Endodermal cell (in vitro differentiated cells): ENCODE data around the gene PRKCA. TPM values are rescaled to one million over a fixed set of nuclear protein-coding genes. Genes with fewer than 3 reads are reported as not detected.

Experiments used
- DNase-seq: peaks from one replicate; pipeline ENCODE4 v3.0.0-alpha.2; 2017
- H3K27ac ChIP-seq: 2 replicates; pipeline ENCODE4 v1.5.1; 2013; ENCODE audit warnings: mild to moderate bottlenecking, low read depth, low read length, moderate library complexity
- H3K27me3 ChIP-seq: 2 replicates; pipeline ENCODE4 v1.6.1; 2013; ENCODE audit warnings: mild to moderate bottlenecking, low read length, moderate library complexity; ENCODE audit not compliant: insufficient read depth, control insufficient read depth, poor library complexity, severe bottlenecking
- H3K36me3 ChIP-seq: 2 replicates; pipeline ENCODE4 v1.7.0; 2013; ENCODE audit warnings: mild to moderate bottlenecking, low read length, moderate library complexity; ENCODE audit not compliant: control insufficient read depth, insufficient read depth
- H3K4me1 ChIP-seq: one replicate; pipeline ENCODE4 v1.7.0; 2013; ENCODE audit warnings: low read length; ENCODE audit not compliant: control insufficient read depth, insufficient read depth
- H3K4me3 ChIP-seq: 2 replicates; pipeline ENCODE4 v1.5.1; 2013; ENCODE audit warnings: mild to moderate bottlenecking, low read length, moderate library complexity
- H3K9ac ChIP-seq: 2 replicates; pipeline ENCODE4 v1.6.1; 2013; ENCODE audit warnings: mild to moderate bottlenecking, low read length, moderate library complexity; ENCODE audit not compliant: poor library complexity, severe bottlenecking; ENCODE audit errors: extremely low read depth
- H3K9me3 ChIP-seq: 2 replicates; pipeline ENCODE4 v1.6.1; 2013; ENCODE audit warnings: mild to moderate bottlenecking, low read length, moderate library complexity; ENCODE audit not compliant: control insufficient read depth
- H3K27ac Mint-ChIP-seq: 2 replicates; pipeline ENCODE4 v1.8.0; 2020; ENCODE audit warnings: mixed read lengths
- H3K27me3 Mint-ChIP-seq: 2 replicates; pipeline ENCODE4 v1.8.0; 2021; ENCODE audit warnings: mild to moderate bottlenecking, mixed read lengths; ENCODE audit not compliant: insufficient read depth
- H3K36me3 Mint-ChIP-seq: 2 replicates; pipeline ENCODE4 v1.8.0; 2020; ENCODE audit warnings: low read depth, mixed read lengths
- H3K4me1 Mint-ChIP-seq: 2 replicates; pipeline ENCODE4 v1.8.0; 2020; ENCODE audit warnings: mixed read lengths
- H3K4me3 Mint-ChIP-seq: 2 replicates; pipeline ENCODE4 v1.8.0; 2020; ENCODE audit warnings: mild to moderate bottlenecking, moderate library complexity, mixed read lengths
- H3K9me3 Mint-ChIP-seq: 2 replicates; pipeline ENCODE4 v1.8.0; 2020; ENCODE audit warnings: mild to moderate bottlenecking, mixed read lengths
- WGBS, 2 experiments: methylation state at CpG; one replicate each; pipeline versions ENCODE4 v1.1.5 to v1.1.7; 2013; ENCODE audit warnings: missing lambda C conversion rate in 2 of 2, mixed read lengths in 1 of 2; ENCODE audit not compliant: insufficient coverage in 1 of 2, insufficient read length in 1 of 2; 5-methylcytosine and 5-hydroxymethylcytosine counted together
- total RNA-seq, 2 donors: library from RNA; stranded (reverse); fragmentation: NEBNext Ultra II Directional in 1 of 2; extraction: Animal tissue kit (Norgen Biotek cat#: 25700) in 1 of 2; gene quantifications; 2 replicates in 1 of 2; 3 replicates in 1 of 2; pipeline ENCODE4 v1.2.1, GENCODE V29; 2021
- TF ChIP-seq, protein P1 (sequence below): fragments of 200-600 bp; sonication (generic); conservative IDR thresholded peaks from 2 replicates; pipeline ENCODE4 v1.5.0; 2021; ENCODE audit warnings: antibody characterized with exemption, mild to moderate bottlenecking

Gene PRKCA
- total RNA-seq, 2 donors from 2014 or later, result 8.7 to 14.6 TPM

DNA sequence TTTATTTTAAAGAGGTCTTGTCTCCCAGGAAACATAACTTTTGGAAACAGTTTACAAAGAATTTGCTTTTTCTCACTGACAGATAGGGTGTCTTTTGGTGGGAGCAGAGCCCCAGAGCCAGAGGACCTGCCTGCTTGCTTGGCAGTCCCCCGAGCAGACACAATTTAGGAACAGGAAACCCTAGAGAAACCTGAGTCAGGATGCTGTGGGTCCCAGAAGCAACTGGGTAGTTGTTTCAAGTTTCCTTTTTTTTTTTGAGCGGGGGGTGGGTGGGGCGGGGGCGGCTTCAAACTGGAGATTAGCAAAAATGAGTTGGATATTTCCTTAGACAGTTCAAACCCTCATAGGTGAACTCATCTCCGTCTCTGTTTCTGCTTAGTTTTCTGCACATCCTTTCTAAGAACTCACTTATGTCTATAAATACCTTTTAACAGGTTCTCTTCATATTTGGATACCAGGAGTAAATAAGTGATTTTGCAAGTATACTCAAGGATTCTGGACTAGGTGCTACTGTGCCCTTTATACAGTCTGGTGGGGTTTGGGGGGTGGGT, 135.1 kb downstream of the PRKCA start:
- no peaks in the 10 kb centered on the region for H3K27me3 Mint-ChIP-seq
- WGBS, 2 experiments, result 91% methylated on average over 5 of the region's 5 CpGs; no CpG with 5 or more reads in 1 of the 2 experiments
- H3K27me3 ChIP-seq, result no peaks in the 10 kb centered on the region
- DNase-seq, result no peak
- H3K27ac ChIP-seq, result no peak overlapping the region
- no peaks in the 10 kb centered on the region for H3K9me3 ChIP-seq
- no peak overlapping the region for H3K4me3 Mint-ChIP-seq
- H3K9me3 Mint-ChIP-seq, result no peaks in the 10 kb centered on the region
- no peaks in the 10 kb centered on the region for H3K36me3 ChIP-seq
- TF ChIP-seq, protein P1, sequence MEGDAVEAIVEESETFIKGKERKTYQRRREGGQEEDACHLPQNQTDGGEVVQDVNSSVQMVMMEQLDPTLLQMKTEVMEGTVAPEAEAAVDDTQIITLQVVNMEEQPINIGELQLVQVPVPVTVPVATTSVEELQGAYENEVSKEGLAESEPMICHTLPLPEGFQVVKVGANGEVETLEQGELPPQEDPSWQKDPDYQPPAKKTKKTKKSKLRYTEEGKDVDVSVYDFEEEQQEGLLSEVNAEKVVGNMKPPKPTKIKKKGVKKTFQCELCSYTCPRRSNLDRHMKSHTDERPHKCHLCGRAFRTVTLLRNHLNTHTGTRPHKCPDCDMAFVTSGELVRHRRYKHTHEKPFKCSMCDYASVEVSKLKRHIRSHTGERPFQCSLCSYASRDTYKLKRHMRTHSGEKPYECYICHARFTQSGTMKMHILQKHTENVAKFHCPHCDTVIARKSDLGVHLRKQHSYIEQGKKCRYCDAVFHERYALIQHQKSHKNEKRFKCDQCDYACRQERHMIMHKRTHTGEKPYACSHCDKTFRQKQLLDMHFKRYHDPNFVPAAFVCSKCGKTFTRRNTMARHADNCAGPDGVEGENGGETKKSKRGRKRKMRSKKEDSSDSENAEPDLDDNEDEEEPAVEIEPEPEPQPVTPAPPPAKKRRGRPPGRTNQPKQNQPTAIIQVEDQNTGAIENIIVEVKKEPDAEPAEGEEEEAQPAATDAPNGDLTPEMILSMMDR, result no peak
- no peak overlapping the region for H3K9ac ChIP-seq
- no peak overlapping the region for H3K4me3 ChIP-seq
- no peak overlapping the region for H3K27ac Mint-ChIP-seq
- no peaks in the 10 kb centered on the region for H3K4me1 ChIP-seq
- peaks cover 6% of the 10 kb centered on the region for H3K4me1 Mint-ChIP-seq
- H3K36me3 Mint-ChIP-seq, result no peaks in the 10 kb centered on the region

DNA sequence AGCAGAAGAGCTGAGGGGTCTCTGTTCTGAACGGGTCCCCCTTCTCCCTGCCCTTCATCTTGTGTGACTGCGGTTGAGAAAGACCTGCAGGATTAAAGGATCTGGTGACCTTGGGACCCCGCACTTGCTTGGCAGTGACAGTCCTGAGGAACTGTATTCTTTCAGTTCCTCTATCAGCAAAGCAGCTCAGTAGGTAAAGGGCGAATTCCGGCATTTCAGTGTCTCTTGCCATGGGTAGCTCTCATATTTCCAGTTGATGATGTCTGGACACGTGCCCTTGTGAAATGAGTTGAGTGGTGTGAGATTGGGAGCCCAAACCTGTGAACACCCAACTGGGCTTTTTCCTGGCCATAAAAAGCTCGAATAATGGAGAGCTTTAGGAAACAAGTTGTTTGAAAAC, 135.7 kb downstream of the PRKCA start:
- H3K36me3 ChIP-seq, result no peaks in the 10 kb centered on the region
- H3K4me1 ChIP-seq, result no peaks in the 10 kb centered on the region
- Mint-ChIP-seq H3K4me3 (no peak overlapping the region), H3K36me3 (no peaks in the 10 kb centered on the region), H3K4me1 (peaks cover 8% of the 10 kb centered on the region), H3K27ac (no peak overlapping the region), H3K27me3 (no peaks in the 10 kb centered on the region), H3K9me3 (no peaks in the 10 kb centered on the region)
- H3K27ac ChIP-seq, result no peak overlapping the region
- no peak overlapping the region for H3K9ac ChIP-seq
- TF ChIP-seq, protein P1, result no peak
- H3K4me3 ChIP-seq, result no peak overlapping the region
- no peaks in the 10 kb centered on the region for H3K9me3 ChIP-seq
- no peak for DNase-seq
- H3K27me3 ChIP-seq, result no peaks in the 10 kb centered on the region
- 92 to 94% methylated on average over 6 to 7 of the region's 7 CpGs for WGBS, 2 experiments

DNA sequence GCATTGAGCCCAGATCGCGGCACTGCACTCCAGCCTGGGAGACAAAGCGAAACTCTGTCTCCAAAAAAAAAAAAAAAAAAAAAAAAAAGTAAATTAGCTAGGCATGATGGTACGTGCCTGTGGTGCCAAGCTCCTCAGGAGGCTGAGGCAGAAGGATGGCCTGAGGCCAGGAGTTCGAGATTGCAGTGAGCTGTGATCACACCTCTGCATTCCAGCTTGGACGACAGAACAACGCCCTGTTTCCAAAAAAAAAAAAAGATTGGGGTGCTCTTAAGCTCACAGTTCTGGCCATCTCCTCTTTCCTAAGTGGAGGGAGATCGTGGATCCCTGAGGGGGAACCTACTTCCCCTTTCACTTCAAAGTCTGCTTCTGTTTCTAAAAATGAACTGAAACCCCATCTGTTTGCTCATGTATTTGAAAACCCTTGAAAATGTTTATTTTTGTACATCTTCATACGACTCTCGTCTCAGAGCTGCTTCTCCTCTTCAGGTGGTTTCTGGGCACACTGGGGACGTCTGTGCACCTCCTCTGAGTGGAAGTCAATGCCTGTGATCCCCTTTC, 138.8 kb downstream of the PRKCA start:
- Mint-ChIP-seq H3K4me1 (peaks cover 24% of the 10 kb centered on the region), H3K4me3 (no peak overlapping the region), H3K27ac (no peak overlapping the region), H3K36me3 (no peaks in the 10 kb centered on the region), H3K27me3 (no peaks in the 10 kb centered on the region), H3K9me3 (no peaks in the 10 kb centered on the region)
- TF ChIP-seq, protein P1, result no peak
- Histone ChIP-seq H3K9ac (no peak overlapping the region), H3K4me3 (no peak overlapping the region), H3K9me3 (no peaks in the 10 kb centered on the region), H3K36me3 (no peaks in the 10 kb centered on the region), H3K27ac (no peak overlapping the region), H3K27me3 (no peaks in the 10 kb centered on the region), H3K4me1 (peaks cover 12% of the 10 kb centered on the region)
- 83 to 87% methylated on average over 5 to 11 of the region's 11 CpGs for WGBS, 2 experiments
- DNase-seq, result no peak
